CD4-positive, alpha-beta T cell treated with Interferon gamma for 1 hour (primary cell): Measurements from ENCODE around the gene CYP27C1.

Source experiments
- DNase-seq: peaks from one replicate; pipeline ENCODE4 v3.0.0-alpha.2; 2020

The CYP27C1 gene

DNA sequence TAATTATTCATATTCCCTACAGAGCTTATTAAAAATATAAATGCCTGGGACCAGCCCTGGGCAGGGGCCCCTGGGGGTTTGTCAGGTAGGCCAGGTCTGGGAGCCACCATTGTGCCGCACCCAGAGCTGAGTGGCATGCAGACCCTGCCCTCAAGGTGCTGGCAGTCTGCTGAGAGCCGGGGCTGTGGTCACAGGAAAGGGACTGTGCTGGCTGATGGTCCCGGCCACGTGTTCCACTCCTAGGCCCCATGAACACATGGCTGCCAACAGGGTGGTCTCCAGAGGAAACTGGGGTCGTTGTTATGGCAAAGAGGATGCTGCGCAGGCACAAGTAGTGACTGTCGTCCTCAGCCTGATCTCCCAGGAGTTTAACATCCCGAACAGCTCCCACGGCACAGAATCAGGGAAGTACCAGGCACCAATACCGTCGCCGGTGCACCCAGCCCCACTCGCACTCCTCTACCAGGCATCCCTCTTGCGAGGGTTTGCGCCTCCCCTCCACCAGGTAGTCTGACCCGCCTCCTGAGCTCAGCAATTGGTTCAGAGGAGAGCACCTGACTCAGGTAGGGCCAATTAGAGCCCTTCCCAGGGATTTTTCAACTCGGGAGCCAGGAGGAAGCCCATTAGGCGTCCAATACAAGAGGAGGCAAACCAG is 73.9 kb downstream of the CYP27C1 start:
- no peak for DNase-seq

DNA sequence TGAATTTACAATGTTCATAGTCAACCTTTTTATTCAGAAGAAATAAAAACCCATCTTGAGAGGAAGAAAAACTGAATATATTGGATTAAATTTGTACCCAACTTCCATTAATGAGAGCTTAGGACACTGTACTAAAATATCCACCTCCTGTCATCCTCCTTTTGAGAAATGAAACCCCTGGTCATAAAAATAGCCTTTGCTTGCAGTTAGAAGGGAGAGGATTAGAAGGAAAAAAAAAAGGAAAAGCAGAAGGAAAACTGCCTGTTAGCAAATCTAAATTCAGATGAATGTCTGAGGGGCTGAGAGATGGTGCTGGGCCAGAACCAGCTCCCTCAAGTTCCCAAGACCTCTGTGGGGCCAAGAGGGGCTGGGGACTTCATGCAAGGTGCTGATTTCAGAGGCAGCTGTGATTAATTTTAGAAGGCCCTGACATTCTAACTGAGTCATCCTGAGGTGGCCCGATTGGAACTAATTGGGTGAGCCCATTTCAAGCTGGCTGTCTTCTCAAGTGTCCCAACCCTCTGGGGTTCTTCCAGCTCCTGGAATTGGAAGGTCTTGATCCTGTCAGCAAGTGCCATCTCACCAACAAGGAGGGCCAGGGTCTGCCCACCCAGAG is 74.7 kb downstream of the CYP27C1 start:
- no peak for DNase-seq

DNA sequence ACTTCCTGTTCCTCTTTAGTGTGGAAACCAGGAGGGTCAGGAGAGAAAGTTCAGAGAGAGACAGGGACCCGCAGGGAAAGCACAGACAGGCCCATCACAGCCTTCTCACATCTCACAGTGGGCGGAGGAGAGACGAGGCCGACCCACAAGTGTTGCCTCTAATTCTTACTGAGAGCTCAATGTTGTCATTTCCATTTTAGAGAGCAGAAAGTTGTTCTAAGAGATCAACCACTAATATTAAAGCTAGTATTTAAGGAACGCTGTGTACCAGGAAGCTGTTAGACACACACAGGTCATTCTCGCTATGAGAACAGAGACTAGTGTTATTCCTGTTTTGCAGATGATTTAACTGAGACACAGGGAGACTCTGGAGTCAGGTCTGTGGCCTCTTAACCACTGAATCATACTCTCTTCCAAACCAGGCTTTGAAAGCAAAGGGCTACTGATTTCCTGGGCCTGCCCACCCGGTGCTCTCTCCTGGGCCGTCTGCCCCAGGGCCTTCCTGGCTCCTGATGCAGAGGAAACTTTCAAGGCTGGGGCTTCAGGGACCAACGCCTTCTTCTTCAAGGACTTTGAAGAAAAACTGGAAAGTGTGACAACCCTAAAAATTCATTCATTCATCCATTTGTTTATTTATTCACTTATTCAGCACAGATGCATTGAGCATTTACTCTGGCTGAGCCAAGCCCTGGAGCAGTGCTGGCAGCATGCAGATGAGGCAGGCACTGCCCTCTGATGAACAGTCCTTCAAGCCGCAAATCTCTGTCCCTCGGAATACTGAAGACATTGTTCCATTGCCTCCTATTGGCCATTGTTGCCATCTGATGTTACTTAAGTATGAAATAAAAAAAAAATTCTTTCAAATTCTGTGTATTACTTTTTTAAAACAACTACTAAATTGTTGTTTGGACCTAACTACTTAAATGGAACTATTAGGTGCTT is 76.0 kb downstream of the CYP27C1 start:
- no peak for DNase-seq

DNA sequence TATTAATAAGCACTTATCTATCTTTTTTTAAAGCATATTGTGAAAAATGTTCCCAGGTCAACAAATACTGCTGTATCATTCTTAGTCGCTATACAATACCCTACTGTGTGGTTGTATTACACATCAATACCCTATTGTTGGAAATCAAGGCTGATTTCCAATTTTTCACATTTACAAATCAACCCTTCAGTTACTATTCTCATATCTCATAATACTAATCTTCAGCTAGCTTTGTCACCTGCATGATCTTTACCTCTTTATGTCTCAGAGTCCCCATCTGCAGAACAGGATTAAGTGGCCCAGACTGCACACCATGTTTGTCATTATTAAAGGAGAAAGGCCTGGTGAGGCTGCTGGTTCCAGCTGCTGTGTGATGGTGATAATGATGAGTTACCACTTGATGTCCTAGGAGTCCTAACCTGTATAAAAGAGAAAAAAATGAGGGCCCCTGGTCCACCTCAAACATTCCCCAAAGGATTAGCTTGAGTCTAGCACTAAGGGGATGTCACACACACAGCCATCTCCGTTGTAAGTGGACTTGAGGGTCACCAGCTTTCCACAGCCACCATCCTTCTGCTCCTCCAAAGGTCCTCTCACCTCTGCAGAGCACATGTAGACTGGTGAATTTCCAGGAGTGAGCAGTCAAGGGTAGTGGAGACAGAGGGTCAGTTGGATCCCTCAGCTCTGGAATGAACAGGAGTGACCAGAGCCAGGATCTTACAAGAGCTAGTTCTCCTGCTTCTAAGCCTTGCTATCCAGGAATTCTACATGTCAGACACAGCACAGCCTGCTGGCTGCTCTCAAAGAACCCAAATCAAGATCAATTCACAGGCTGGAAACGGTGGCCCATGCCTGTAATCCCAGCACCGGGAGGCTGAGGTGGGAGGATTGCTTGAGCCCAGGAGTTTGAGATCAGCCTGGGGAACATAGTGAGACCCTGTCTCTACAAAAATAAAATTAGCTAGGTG is 77.2 kb downstream of the CYP27C1 start:
- DNase-seq, result no peak

GRCh38 chr2:127140538-127140937 is 79.6 kb downstream of the CYP27C1 start:
- no peak for DNase-seq

DNA sequence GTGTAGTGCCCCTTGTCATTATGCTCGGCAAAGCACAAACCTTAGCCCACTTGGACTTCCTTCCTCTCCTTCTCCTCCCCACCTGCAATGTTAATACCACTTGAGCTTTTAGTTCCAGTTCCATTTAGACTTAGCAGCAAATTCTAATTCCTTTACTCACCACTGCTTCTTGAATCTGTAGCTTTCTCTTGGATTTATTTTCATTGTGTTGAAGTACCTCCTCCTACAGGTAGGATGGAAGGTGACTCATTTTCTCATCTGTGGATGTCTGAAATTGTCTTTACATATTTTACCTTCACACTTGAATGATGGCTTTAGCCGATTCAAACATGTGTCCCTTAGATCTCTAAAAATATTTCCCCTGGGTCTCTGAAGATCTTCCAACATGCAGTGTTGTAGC is 80.3 kb downstream of the CYP27C1 start:
- no peak for DNase-seq

- no peak for DNase-seq
Measured at GRCh38 chr2:127138281-127138680, 81.8 kb downstream of the CYP27C1 start.

DNA sequence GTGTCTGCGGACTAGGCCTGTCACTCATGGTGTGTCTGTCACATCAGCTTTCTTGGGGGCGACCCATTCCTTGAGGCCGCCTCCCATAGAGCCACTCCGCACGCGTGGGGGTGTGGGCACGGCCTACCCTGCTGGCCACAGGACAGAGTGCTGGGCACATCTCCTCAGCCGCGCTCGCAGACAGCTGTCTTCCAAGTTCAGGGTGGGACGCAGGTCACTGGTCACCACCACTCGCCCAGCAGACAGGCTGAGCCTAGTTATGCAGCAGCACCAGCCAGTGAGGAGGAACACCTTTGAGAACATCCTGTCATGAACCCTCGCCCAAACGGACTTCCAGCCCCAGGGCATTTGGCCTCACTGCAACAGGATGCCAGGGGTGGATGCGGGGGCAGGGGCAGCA is 82.4 kb downstream of the CYP27C1 start:
- DNase-seq, result no peak

GRCh38 chr2:127137225-127137624 is 82.9 kb downstream of the CYP27C1 start:
- no peak for DNase-seq

DNA sequence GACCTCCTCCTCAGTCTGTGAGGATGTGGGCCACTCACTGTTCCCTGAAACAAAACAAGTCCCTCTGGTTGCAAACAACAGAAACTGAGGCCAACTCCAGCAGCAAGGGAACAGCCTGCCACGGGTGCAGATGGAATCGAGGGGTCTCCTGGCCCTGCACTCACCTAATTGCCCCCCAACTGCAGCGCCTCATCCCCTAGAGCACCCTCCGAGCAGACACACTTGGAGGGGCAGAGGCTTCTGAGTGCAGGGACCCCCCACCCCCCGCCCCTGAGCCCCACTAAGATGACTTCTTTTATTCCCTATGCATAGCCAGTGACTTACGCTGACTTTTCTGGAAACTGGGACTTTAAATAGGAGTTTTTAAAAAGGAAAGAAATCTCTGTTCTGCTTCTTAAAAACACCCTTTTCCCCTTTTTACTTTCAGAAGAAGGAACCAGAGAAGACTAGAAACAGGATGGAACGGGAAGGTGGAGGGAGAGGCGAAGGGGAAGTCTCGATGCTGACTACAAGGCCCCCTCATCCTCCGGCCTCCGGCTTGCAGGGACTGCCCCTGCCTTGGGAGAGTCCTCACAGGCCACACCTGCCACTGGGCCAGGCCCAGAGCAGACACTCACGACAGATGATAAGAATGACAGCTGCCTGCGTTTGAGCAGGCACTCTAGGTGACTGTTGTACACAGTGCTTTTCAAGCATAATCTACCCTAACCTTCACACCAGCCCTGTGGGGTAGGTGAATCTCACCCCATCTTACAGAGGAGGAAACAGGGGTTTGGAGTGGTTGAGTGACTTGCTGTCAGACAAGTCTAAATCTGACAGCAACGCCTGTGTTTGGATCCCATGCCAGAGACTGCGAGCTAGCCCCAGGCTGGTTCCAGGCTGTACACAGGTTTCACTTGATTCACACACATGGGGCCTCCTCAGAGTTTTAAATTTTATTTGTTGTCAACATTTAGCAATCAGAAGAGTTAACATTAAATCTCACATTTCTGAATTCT is 85.0 kb downstream of the CYP27C1 start:
- DNase-seq, result peak; percentile 12

DNA sequence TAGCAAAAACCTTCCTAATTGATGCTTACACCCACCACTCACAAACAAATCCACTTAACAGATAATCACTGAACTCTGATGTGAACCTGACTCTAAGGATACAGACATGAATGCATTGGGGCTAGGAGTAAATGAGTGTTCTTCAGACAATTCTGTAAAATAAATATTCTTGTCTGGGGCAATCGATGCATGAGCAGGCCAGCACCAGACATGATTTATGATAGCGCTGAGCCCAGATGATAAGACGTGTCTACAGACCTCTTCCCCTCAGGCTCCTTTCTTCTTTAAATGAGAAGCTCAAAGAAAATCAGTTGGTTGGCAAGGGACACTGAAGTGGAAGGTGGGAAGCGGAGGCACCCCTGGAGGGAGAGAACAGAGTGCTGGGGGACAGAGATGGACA is 85.9 kb downstream of the CYP27C1 start:
- DNase-seq, result no peak
